H9 (cell line): Measurements from ENCODE around the gene DNAJB5. TPM values are rescaled to one million over a fixed set of nuclear protein-coding genes. Genes with fewer than 3 reads are reported as not detected.

Experiments used
- DNase-seq: peaks from one replicate; pipeline ENCODE4 v3.0.0-alpha.2; 2017
- H2AFZ ChIP-seq: one replicate; pipeline ENCODE4 v1.6.1; 2013; ENCODE audit warnings: mild to moderate bottlenecking, low read length, control low read depth, moderate library complexity
- H2AK5ac ChIP-seq: 2 replicates; pipeline ENCODE4 v1.6.1; 2013; ENCODE audit warnings: low read length, control low read depth, mixed read lengths; ENCODE audit not compliant: insufficient read length
- H2BK120ac ChIP-seq: one replicate; pipeline ENCODE4 v1.6.1; 2013; ENCODE audit warnings: low read depth, mild to moderate bottlenecking, low read length, control low read depth, inconsistent platforms; ENCODE audit not compliant: poor library complexity, severe bottlenecking
- H2BK12ac ChIP-seq: 2 replicates; pipeline ENCODE4 v1.6.1; 2013; ENCODE audit warnings: low read length, control low read depth, mixed read lengths, low read depth; ENCODE audit not compliant: insufficient read length
- H2BK15ac ChIP-seq: 2 replicates; pipeline ENCODE4 v1.6.1; 2013; ENCODE audit warnings: low read depth, low read length, control low read depth
- H2BK20ac ChIP-seq: one replicate; pipeline ENCODE4 v1.6.1; 2013; ENCODE audit warnings: low read depth, mild to moderate bottlenecking, low read length, control low read depth, inconsistent platforms; ENCODE audit not compliant: poor library complexity, severe bottlenecking
- H2BK5ac ChIP-seq: 2 replicates; pipeline ENCODE4 v1.6.1; 2013; ENCODE audit warnings: low read length, control low read depth, mixed read lengths; ENCODE audit not compliant: insufficient read length
- H3K14ac ChIP-seq: 2 replicates; pipeline ENCODE4 v1.6.1; 2013; ENCODE audit warnings: low read length, control low read depth; ENCODE audit not compliant: insufficient read depth
- H3K18ac ChIP-seq: 2 replicates; pipeline ENCODE4 v1.6.1; 2013; ENCODE audit warnings: low read depth, mild to moderate bottlenecking, mixed read lengths, low read length, control low read depth; ENCODE audit not compliant: insufficient read length
- H3K23ac ChIP-seq: 2 replicates; pipeline ENCODE4 v1.6.1; 2013; ENCODE audit warnings: low read length, control low read depth, mixed read lengths, low read depth; ENCODE audit not compliant: insufficient read length
- H3K23me2 ChIP-seq: 2 replicates; pipeline ENCODE4 v1.6.1; 2013; ENCODE audit warnings: low read depth, mild to moderate bottlenecking, mixed read lengths, low read length, control low read depth; ENCODE audit not compliant: insufficient read length, poor library complexity, severe bottlenecking
- H3K27ac ChIP-seq: 2 replicates; pipeline ENCODE4 v1.5.1; 2013; ENCODE audit warnings: low read length, control low read depth, mixed read lengths, low read depth; ENCODE audit not compliant: insufficient read length
- H3K27me3 ChIP-seq: 2 replicates; pipeline ENCODE4 v1.6.1; 2013; ENCODE audit warnings: low read length, control low read depth, inconsistent platforms; ENCODE audit not compliant: insufficient read depth
- H3K4ac ChIP-seq: 2 replicates; pipeline ENCODE4 v1.6.1; 2013; ENCODE audit warnings: low read depth, mild to moderate bottlenecking, control low read depth, inconsistent platforms, low read length, moderate library complexity
- H3K4me1 ChIP-seq: 2 replicates; pipeline ENCODE4 v1.6.1; 2013; ENCODE audit warnings: low read length, control low read depth, inconsistent platforms; ENCODE audit not compliant: insufficient read depth
- H3K4me2 ChIP-seq: 2 replicates; pipeline ENCODE4 v1.6.1; 2013; ENCODE audit warnings: low read length, control low read depth, mixed read lengths; ENCODE audit not compliant: insufficient read length, insufficient read depth
- H3K56ac ChIP-seq: 2 replicates; pipeline ENCODE4 v1.6.1; 2013; ENCODE audit warnings: low read depth, mild to moderate bottlenecking, mixed read lengths, low read length, control low read depth; ENCODE audit not compliant: insufficient read length
- H3K79me1 ChIP-seq: 2 replicates; pipeline ENCODE4 v1.6.1; 2013; ENCODE audit warnings: low read depth, mild to moderate bottlenecking, moderate library complexity, low read length, control low read depth, inconsistent platforms; ENCODE audit not compliant: insufficient read depth, poor library complexity, severe bottlenecking
- H3K79me2 ChIP-seq: 2 replicates; pipeline ENCODE4 v1.6.1; 2013; ENCODE audit warnings: low read length, control low read depth, inconsistent platforms; ENCODE audit not compliant: insufficient read depth
- H3K9ac ChIP-seq: 2 replicates; pipeline ENCODE4 v1.6.1; 2013; ENCODE audit warnings: low read length, control low read depth, mixed read lengths; ENCODE audit not compliant: insufficient read length; ENCODE audit errors: extremely low read depth
- H3K9me3 ChIP-seq: one replicate; pipeline ENCODE4 v1.6.1; 2013; ENCODE audit warnings: low read depth, low read length, inconsistent platforms; ENCODE audit not compliant: control insufficient read depth
- H3T11ph ChIP-seq: one replicate; pipeline ENCODE4 v1.6.1; 2013; ENCODE audit warnings: mild to moderate bottlenecking, low read length, control low read depth, inconsistent platforms
- H4K20me1 ChIP-seq: one replicate; pipeline ENCODE4 v1.6.1; 2013; ENCODE audit not compliant: control insufficient read depth, insufficient read length, insufficient read depth
- H4K5ac ChIP-seq: 2 replicates; pipeline ENCODE4 v1.6.1; 2013; ENCODE audit warnings: low read depth, mild to moderate bottlenecking, mixed read lengths, low read length, control low read depth; ENCODE audit not compliant: insufficient read length
- H4K8ac ChIP-seq: replicated peaks from 2 replicates; pipeline ENCODE4 v1.6.1; 2013; ENCODE audit warnings: low read length, control low read depth, mixed read lengths, low read depth; ENCODE audit not compliant: insufficient read length
- H4K91ac ChIP-seq: 2 replicates; pipeline ENCODE4 v1.6.1; 2013; ENCODE audit warnings: low read depth, mild to moderate bottlenecking, moderate library complexity, mixed read lengths, low read length, control low read depth; ENCODE audit not compliant: insufficient read length
- H3K27ac Mint-ChIP-seq, 3 experiments: 2 replicates in 2 of 3; 3 replicates in 1 of 3; pipeline ENCODE4 v1.8.0; 2020 to 2021; ENCODE audit warnings: mixed read lengths in 3 of 3, mild to moderate bottlenecking in 1 of 3, moderate library complexity in 1 of 3
- H3K27me3 Mint-ChIP-seq: 2 replicates; pipeline ENCODE4 v1.8.0; 2021; ENCODE audit warnings: low read depth, mild to moderate bottlenecking, moderate library complexity, mixed read lengths
- H3K36me3 Mint-ChIP-seq, 3 experiments: 2 replicates in 2 of 3; 3 replicates in 1 of 3; pipeline ENCODE4 v1.8.0; 2020 to 2021; ENCODE audit warnings: low read depth in 3 of 3, mixed read lengths in 3 of 3; ENCODE audit not compliant: insufficient read depth in 1 of 3
- H3K4me1 Mint-ChIP-seq, 2 experiments: 2 replicates each; pipeline ENCODE4 v1.8.0; 2020; ENCODE audit warnings: mixed read lengths in 2 of 2
- H3K4me3 Mint-ChIP-seq, 2 experiments: 2 replicates in 1 of 2; 3 replicates in 1 of 2; pipeline ENCODE4 v1.8.0; 2020 to 2021; ENCODE audit warnings: mild to moderate bottlenecking in 2 of 2, mixed read lengths in 2 of 2, moderate library complexity in 1 of 2
- H3K9me3 Mint-ChIP-seq, 2 experiments: 2 replicates in 1 of 2; 3 replicates in 1 of 2; pipeline ENCODE4 v1.8.0; 2020; ENCODE audit warnings: mild to moderate bottlenecking in 2 of 2, mixed read lengths in 2 of 2, moderate library complexity in 1 of 2
- WGBS: extraction: QIAGEN DNeasy Blood & Tissue Kit; methylation state at CpG from one replicate; pipeline ENCODE4 v1.1.7; 2013; ENCODE audit warnings: missing lambda C conversion rate, low lambda C conversion rate, mixed read lengths; ENCODE audit not compliant: insufficient read length; ENCODE audit errors: extremely low coverage; 5-methylcytosine and 5-hydroxymethylcytosine counted together
- total RNA-seq: library from RNA; stranded (reverse); gene quantifications from 2 replicates; pipeline ENCODE4 v1.2.1, GENCODE V29; 2021
- TF ChIP-seq, protein P1 (sequence below): fragments of 200-600 bp; sonication (generic); conservative IDR thresholded peaks from 3 replicates; pipeline ENCODE4 v1.8.0; 2021; ENCODE audit warnings: antibody characterized with exemption, mild to moderate bottlenecking

The DNAJB5 gene
- total RNA-seq, 1 experiment from 2014 or later, result 38.9 TPM

- no peak overlapping the region for H3K9ac ChIP-seq
- Mint-ChIP-seq H3K27ac (peak overlapping the region; percentile 78 to 96 (median 94); a peak in 4 of 7 replicates), H3K4me1 (peaks cover 46 to 64% of the 10 kb centered on the region in 2 experiments), H3K4me3 (peak overlapping the region; percentile 65 to 92; a peak in 4 of 5 replicates), H3K9me3 (no peaks in the 10 kb centered on the region), H3K36me3 (peaks cover 36 to 49% (median 43%) of the 10 kb centered on the region in 3 experiments), H3K27me3 (peaks cover 2% of the 10 kb centered on the region)
- H2AK5ac ChIP-seq, result no peak overlapping the region
- H2BK12ac ChIP-seq, result no peak overlapping the region
- no peak overlapping the region for H2BK20ac ChIP-seq
- no CpG with 5 or more reads among the region's 16 CpGs for WGBS
- no peak overlapping the region for H2BK5ac ChIP-seq
- H3K23ac ChIP-seq, result no peak overlapping the region
- H3K23me2 ChIP-seq, result peaks cover 16% of the 10 kb centered on the region
- no peaks in the 10 kb centered on the region for H4K20me1 ChIP-seq
- DNase-seq, result peak; percentile 45
- H3K27ac ChIP-seq, result no peak overlapping the region
- H3K79me1 ChIP-seq, result no peaks in the 10 kb centered on the region
- H3T11ph ChIP-seq, result no peak overlapping the region
- no peak overlapping the region for H3K14ac ChIP-seq
- H2AFZ ChIP-seq, result no peak overlapping the region
- peak overlapping the region; percentile 37 for H3K18ac ChIP-seq
- H4K8ac ChIP-seq, result no peak overlapping the region
- no peak overlapping the region for H4K5ac ChIP-seq
- H3K4me1 ChIP-seq, result peaks cover 8% of the 10 kb centered on the region; the same call in 1 of the 2 replicates
- no peaks in the 10 kb centered on the region for H3K79me2 ChIP-seq
- no peak overlapping the region for H3K56ac ChIP-seq
- H2BK120ac ChIP-seq, result no peak overlapping the region
- no peak overlapping the region for H3K4me2 ChIP-seq
- H3K27me3 ChIP-seq, result no peaks in the 10 kb centered on the region
- H3K4ac ChIP-seq, result no peak overlapping the region
- H3K9me3 ChIP-seq, result no peaks in the 10 kb centered on the region
- TF ChIP-seq, protein P1, sequence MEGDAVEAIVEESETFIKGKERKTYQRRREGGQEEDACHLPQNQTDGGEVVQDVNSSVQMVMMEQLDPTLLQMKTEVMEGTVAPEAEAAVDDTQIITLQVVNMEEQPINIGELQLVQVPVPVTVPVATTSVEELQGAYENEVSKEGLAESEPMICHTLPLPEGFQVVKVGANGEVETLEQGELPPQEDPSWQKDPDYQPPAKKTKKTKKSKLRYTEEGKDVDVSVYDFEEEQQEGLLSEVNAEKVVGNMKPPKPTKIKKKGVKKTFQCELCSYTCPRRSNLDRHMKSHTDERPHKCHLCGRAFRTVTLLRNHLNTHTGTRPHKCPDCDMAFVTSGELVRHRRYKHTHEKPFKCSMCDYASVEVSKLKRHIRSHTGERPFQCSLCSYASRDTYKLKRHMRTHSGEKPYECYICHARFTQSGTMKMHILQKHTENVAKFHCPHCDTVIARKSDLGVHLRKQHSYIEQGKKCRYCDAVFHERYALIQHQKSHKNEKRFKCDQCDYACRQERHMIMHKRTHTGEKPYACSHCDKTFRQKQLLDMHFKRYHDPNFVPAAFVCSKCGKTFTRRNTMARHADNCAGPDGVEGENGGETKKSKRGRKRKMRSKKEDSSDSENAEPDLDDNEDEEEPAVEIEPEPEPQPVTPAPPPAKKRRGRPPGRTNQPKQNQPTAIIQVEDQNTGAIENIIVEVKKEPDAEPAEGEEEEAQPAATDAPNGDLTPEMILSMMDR, result no peak
- no peak overlapping the region for H2BK15ac ChIP-seq
- no peak overlapping the region for H4K91ac ChIP-seq
These were observed 2.9 kb downstream of the DNAJB5 start for GRCh38 chr9:34992376-34992951.
